ENCODE data around the gene ABCA4. TPM values are rescaled to one million over a fixed set of nuclear protein-coding genes. Genes with fewer than 3 reads are reported as not detected.

ABCA4 gene
- total RNA-seq, 6 experiments from 2014 or later, result 0.49 to 0.99 (median 0.75) TPM

- peaks cover 0 to 4% (median 0%) of the 10 kb centered on the region in 4 donors for H3K4me1 ChIP-seq
- ATAC-seq, result no peak
- no peaks in the 10 kb centered on the region for H3K9me3 ChIP-seq
- H3K4me3 ChIP-seq, result no peak overlapping the region
- intact Hi-C loops (cut with DNase I), result no loop called here
- TF ChIP-seq CTCF (IDR thresholded peaks at IDR 0.05) (no peak), POLR2A (IDR thresholded peaks at IDR 0.05) (no peak)
- DNase-seq, result no peak
- WGBS (ENCODE audit: insufficient coverage, low coverage, low lambda C conversion rate, missing lambda C conversion rate), result 63% methylated on average over 1 of the region's 2 CpGs
- H3K27me3 ChIP-seq, result no peaks in the 10 kb centered on the region
- H3K27ac ChIP-seq, result no peak overlapping the region
- no peaks in the 10 kb centered on the region for H3K36me3 ChIP-seq
These were observed 148.6 kb downstream of the ABCA4 start for GRCh38 chr1:93972341-93972740.

GRCh38 chr1:93969887-93970286, 151.1 kb downstream of the ABCA4 start:
- DNase-seq (no peak), ATAC-seq (no peak)
- peaks cover 0 to 16% (median 6%) of the 10 kb centered on the region in 4 donors for H3K4me1 ChIP-seq
- H3K36me3 ChIP-seq, result no peaks in the 10 kb centered on the region
- H3K4me3 ChIP-seq, result no peak overlapping the region
- WGBS (ENCODE audit: insufficient coverage, low coverage, low lambda C conversion rate, missing lambda C conversion rate), result 56% methylated on average over 2 of the region's 3 CpGs
- intact Hi-C loops (cut with DNase I), result no loop called here
- no peak overlapping the region for H3K27ac ChIP-seq
- H3K9me3 ChIP-seq, result no peaks in the 10 kb centered on the region
- no peaks in the 10 kb centered on the region for H3K27me3 ChIP-seq
- TF ChIP-seq CTCF (IDR thresholded peaks at IDR 0.05), result no peak
- TF ChIP-seq POLR2A (IDR thresholded peaks at IDR 0.05), result no peak

DNA sequence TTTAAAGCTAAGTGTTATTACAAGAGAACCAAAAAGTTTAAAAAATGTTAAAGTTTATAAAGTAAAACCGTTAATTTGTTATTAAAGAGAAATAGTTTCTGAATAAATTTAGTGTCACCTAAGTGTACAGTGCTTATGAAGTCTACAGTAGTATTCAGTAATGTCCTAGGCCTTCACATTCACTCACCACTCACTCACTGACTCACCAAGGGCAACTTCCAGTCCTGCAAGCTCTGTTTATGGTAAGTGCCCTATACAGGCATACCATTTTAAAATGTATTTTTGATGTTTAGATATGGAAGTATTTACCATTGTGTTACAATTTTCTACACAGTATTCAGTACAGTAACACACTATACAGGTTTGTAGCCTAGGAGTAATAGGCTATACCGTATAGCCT, 151.6 kb downstream of the ABCA4 start:
- H3K9me3 ChIP-seq, result no peaks in the 10 kb centered on the region
- no peaks in the 10 kb centered on the region for H3K27me3 ChIP-seq
- no peak for ATAC-seq
- no peaks in the 10 kb centered on the region for H3K36me3 ChIP-seq
- peaks cover 0 to 19% (median 8%) of the 10 kb centered on the region in 4 donors for H3K4me1 ChIP-seq
- no peak overlapping the region for H3K27ac ChIP-seq
- DNase-seq, result no peak
- 84% methylated on average over 2 of the region's 2 CpGs for WGBS (ENCODE audit: insufficient coverage, low coverage, low lambda C conversion rate, missing lambda C conversion rate)
- TF ChIP-seq CTCF (IDR thresholded peaks at IDR 0.05), result no peak
- TF ChIP-seq POLR2A (IDR thresholded peaks at IDR 0.05), result no peak
- no peak overlapping the region for H3K4me3 ChIP-seq
- intact Hi-C loops (cut with DNase I), result no loop called here

DNA sequence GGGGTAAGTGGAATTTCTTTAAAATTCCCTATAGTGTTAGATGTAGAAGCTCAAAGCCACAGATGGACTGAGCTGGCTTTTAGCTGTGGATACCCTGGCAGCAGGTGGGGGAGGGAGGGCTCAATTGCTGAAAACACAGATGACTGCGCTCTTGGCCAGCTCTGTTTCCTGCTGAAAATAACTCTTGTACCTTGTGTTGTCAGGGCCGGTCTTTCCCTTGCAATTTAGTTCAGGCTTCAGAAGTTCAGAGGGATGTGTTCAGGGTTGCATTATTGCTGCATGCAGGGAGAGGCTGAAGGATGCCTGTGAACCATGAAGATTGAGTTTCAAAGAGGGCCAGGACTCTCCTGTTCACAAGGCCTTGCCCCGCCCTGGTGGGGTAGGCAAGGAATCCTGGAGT, 153.6 kb downstream of the ABCA4 start:
- peaks cover 0 to 35% (median 10%) of the 10 kb centered on the region in 4 donors for H3K4me1 ChIP-seq
- WGBS (ENCODE audit: insufficient coverage, low coverage, low lambda C conversion rate, missing lambda C conversion rate), result 77% methylated on average over 2 of the region's 3 CpGs
- intact Hi-C loops (cut with DNase I), result no loop called here
- H3K36me3 ChIP-seq, result no peaks in the 10 kb centered on the region
- TF ChIP-seq CTCF (IDR thresholded peaks at IDR 0.05) (no peak), POLR2A (IDR thresholded peaks at IDR 0.05) (no peak)
- ATAC-seq, result no peak
- no peak overlapping the region for H3K27ac ChIP-seq
- no peak for DNase-seq
- H3K4me3 ChIP-seq, result no peak overlapping the region
- H3K9me3 ChIP-seq, result no peaks in the 10 kb centered on the region
- H3K27me3 ChIP-seq, result no peaks in the 10 kb centered on the region

GRCh38 chr1:93965888-93966287, 155.1 kb downstream of the ABCA4 start:
- peak overlapping the region; percentile 67 to 95 (median 79) for H3K27ac ChIP-seq
- peaks cover 0 to 40% (median 10%) of the 10 kb centered on the region in 4 donors for H3K4me1 ChIP-seq
- no peaks in the 10 kb centered on the region for H3K9me3 ChIP-seq
- peak; percentile 42 to 65 (median 54) for ATAC-seq
- no peak for TF ChIP-seq CTCF (IDR thresholded peaks at IDR 0.05)
- no peak for TF ChIP-seq POLR2A (IDR thresholded peaks at IDR 0.05)
- intact Hi-C loops (cut with DNase I), result no loop called here
- 34% methylated on average over 2 of the region's 2 CpGs for WGBS (ENCODE audit: insufficient coverage, low coverage, low lambda C conversion rate, missing lambda C conversion rate)
- H3K27me3 ChIP-seq, result no peaks in the 10 kb centered on the region
- peak; percentile 40 to 84 (median 76) for DNase-seq
- H3K4me3 ChIP-seq, result no peak overlapping the region
- no peaks in the 10 kb centered on the region for H3K36me3 ChIP-seq

All from right lobe of liver (tissue), 6 donors.